Measurements from ENCODE around the gene AIPL1.

DNA sequence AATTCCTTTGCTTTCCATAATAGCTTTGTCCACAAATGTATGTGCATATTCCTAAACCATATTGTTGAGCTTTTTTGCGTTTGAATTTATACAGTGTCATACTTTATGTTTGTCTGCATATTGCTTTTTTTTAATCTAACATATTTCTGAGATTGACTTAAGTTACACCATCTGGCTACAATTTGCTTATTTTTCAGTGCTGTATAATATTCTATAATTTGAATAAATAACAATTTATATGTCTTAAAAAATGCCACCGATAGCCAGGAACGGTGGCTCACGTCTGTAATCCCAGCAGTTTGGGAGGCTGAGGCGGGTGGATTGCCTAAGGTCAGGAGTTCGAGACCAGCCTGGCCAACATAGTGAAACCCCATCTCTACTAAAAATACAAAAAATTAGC is 7.9 kb upstream of the AIPL1 start:
- TF ChIP-seq, protein P1, sequence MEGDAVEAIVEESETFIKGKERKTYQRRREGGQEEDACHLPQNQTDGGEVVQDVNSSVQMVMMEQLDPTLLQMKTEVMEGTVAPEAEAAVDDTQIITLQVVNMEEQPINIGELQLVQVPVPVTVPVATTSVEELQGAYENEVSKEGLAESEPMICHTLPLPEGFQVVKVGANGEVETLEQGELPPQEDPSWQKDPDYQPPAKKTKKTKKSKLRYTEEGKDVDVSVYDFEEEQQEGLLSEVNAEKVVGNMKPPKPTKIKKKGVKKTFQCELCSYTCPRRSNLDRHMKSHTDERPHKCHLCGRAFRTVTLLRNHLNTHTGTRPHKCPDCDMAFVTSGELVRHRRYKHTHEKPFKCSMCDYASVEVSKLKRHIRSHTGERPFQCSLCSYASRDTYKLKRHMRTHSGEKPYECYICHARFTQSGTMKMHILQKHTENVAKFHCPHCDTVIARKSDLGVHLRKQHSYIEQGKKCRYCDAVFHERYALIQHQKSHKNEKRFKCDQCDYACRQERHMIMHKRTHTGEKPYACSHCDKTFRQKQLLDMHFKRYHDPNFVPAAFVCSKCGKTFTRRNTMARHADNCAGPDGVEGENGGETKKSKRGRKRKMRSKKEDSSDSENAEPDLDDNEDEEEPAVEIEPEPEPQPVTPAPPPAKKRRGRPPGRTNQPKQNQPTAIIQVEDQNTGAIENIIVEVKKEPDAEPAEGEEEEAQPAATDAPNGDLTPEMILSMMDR (IDR thresholded peaks at IDR 0.05; ENCODE audit: low read length) = no peak
- TF ChIP-seq EZH2 (IDR thresholded peaks at IDR 0.05; ENCODE audit: borderline replicate concordance, low read length) = no peak

Data from OCI-LY1 (cell line).